Activated CD8-positive, alpha-beta memory T cell treated with anti-CD3 and anti-CD28 coated beads for 48 hours (primary cell): Measurements from ENCODE around the gene SLC12A8.

Experiments used
- DNase-seq, 3 experiments: peaks; one replicate each; pipeline ENCODE4 v3.0.0-alpha.2; 2020; ENCODE audit warnings: low read depth in 2 of 3, low spot score in 2 of 3

The SLC12A8 gene

GRCh38 chr3:125033616-125034015 lies 178.9 kb downstream of the SLC12A8 start:
- DNase-seq, result no peak

GRCh38 chr3:125033135-125033534 lies 179.4 kb downstream of the SLC12A8 start:
- DNase-seq, result no peak

- no peak for DNase-seq
These were observed 179.9 kb downstream of the SLC12A8 start for GRCh38 chr3:125032683-125033082.
